Measurements from ENCODE around the gene LOXHD1. TPM values are rescaled to one million over a fixed set of nuclear protein-coding genes. Genes with fewer than 3 reads are reported as not detected.

The LOXHD1 gene
- total RNA-seq, 1 experiment from 2014 or later, result not detected

GRCh38 chr18:46570666-46571065 is 86.4 kb downstream of the LOXHD1 start:
- no peak overlapping the region for H3K4me3 ChIP-seq
- no peak for DNase-seq
- H3K36me3 ChIP-seq, result no peaks in the 10 kb centered on the region
- H3K9me3 ChIP-seq, result no peaks in the 10 kb centered on the region
- peaks cover 8% of the 10 kb centered on the region; the same call in 1 of the 2 replicates for H3K27me3 ChIP-seq

- DNase-seq, result no peak
- peaks cover 8% of the 10 kb centered on the region; the same call in 1 of the 2 replicates for H3K27me3 ChIP-seq
These were observed 86.9 kb downstream of the LOXHD1 start for GRCh38 chr18:46570134-46570533.

GRCh38 chr18:46569211-46569610 is 87.8 kb downstream of the LOXHD1 start:
- DNase-seq, result no peak
- H3K4me3 ChIP-seq, result no peak overlapping the region
- peaks cover 8% of the 10 kb centered on the region; the same call in 1 of the 2 replicates for H3K27me3 ChIP-seq
- H3K9me3 ChIP-seq, result no peaks in the 10 kb centered on the region
- H3K36me3 ChIP-seq, result no peaks in the 10 kb centered on the region

More at GRCh38 chr18:46570134-46570533, 86.9 kb downstream of the LOXHD1 start:
- no peak overlapping the region for H3K4me3 ChIP-seq
- H3K9me3 ChIP-seq, result no peaks in the 10 kb centered on the region
- no peaks in the 10 kb centered on the region for H3K36me3 ChIP-seq

- Histone ChIP-seq H3K36me3 (no peaks in the 10 kb centered on the region), H3K4me3 (no peak overlapping the region), H3K27me3 (peaks cover 8% of the 10 kb centered on the region; the same call in 1 of the 2 replicates), H3K9me3 (no peaks in the 10 kb centered on the region)
- DNase-seq, result no peak
These were observed 89.8 kb downstream of the LOXHD1 start for GRCh38 chr18:46567196-46567595.

GRCh38 chr18:46566111-46566510 is 90.9 kb downstream of the LOXHD1 start:
- no peak for DNase-seq
- no peaks in the 10 kb centered on the region for H3K36me3 ChIP-seq
- H3K9me3 ChIP-seq, result no peaks in the 10 kb centered on the region
- H3K4me3 ChIP-seq, result no peak overlapping the region
- H3K27me3 ChIP-seq, result peaks cover 8% of the 10 kb centered on the region; the same call in 1 of the 2 replicates

GRCh38 chr18:46565256-46565655 is 91.8 kb downstream of the LOXHD1 start:
- no peak for DNase-seq
- peaks cover 8% of the 10 kb centered on the region; the same call in 1 of the 2 replicates for H3K27me3 ChIP-seq
- H3K36me3 ChIP-seq, result no peaks in the 10 kb centered on the region
- H3K4me3 ChIP-seq, result no peak overlapping the region
- no peaks in the 10 kb centered on the region for H3K9me3 ChIP-seq

- DNase-seq, result no peak
- no peaks in the 10 kb centered on the region for H3K36me3 ChIP-seq
- no peak overlapping the region for H3K4me3 ChIP-seq
- no peaks in the 10 kb centered on the region for H3K9me3 ChIP-seq
- peaks cover 6% of the 10 kb centered on the region; the same call in 1 of the 2 replicates for H3K27me3 ChIP-seq
These were observed 93.7 kb downstream of the LOXHD1 start for GRCh38 chr18:46563317-46563716.

GRCh38 chr18:46562674-46563192 is 94.3 kb downstream of the LOXHD1 start:
- H3K4me3 ChIP-seq, result no peak overlapping the region
- no peaks in the 10 kb centered on the region for H3K9me3 ChIP-seq
- DNase-seq, result no peak
- H3K27me3 ChIP-seq, result peaks cover 6% of the 10 kb centered on the region; the same call in 1 of the 2 replicates
- no peaks in the 10 kb centered on the region for H3K36me3 ChIP-seq

GRCh38 chr18:46560671-46561045 is 96.4 kb downstream of the LOXHD1 start:
- no peaks in the 10 kb centered on the region for H3K9me3 ChIP-seq
- no peak for DNase-seq
- H3K4me3 ChIP-seq, result no peak overlapping the region
- no peaks in the 10 kb centered on the region for H3K27me3 ChIP-seq
- no peaks in the 10 kb centered on the region for H3K36me3 ChIP-seq

GRCh38 chr18:46559946-46560670 is 96.9 kb downstream of the LOXHD1 start:
- no peak for DNase-seq
- no peaks in the 10 kb centered on the region for H3K27me3 ChIP-seq
- no peak overlapping the region for H3K4me3 ChIP-seq
- no peaks in the 10 kb centered on the region for H3K36me3 ChIP-seq
- H3K9me3 ChIP-seq, result no peaks in the 10 kb centered on the region

- DNase-seq, result no peak
- H3K27me3 ChIP-seq, result no peaks in the 10 kb centered on the region
- no peak overlapping the region for H3K4me3 ChIP-seq
- no peaks in the 10 kb centered on the region for H3K9me3 ChIP-seq
- H3K36me3 ChIP-seq, result no peaks in the 10 kb centered on the region
These were observed 97.7 kb downstream of the LOXHD1 start for GRCh38 chr18:46559296-46559695.

GRCh38 chr18:46556590-46557206 is 100.3 kb downstream of the LOXHD1 start:
- Histone ChIP-seq H3K9me3 (no peaks in the 10 kb centered on the region), H3K27me3 (no peaks in the 10 kb centered on the region), H3K4me3 (no peak overlapping the region), H3K36me3 (no peaks in the 10 kb centered on the region)
- DNase-seq, result no peak

- DNase-seq, result peak; percentile 15
- H3K36me3 ChIP-seq, result no peaks in the 10 kb centered on the region
- H3K27me3 ChIP-seq, result no peaks in the 10 kb centered on the region
- no peak overlapping the region for H3K4me3 ChIP-seq
- H3K9me3 ChIP-seq, result no peaks in the 10 kb centered on the region
These were observed 101.3 kb downstream of the LOXHD1 start for GRCh38 chr18:46555724-46556123.

GRCh38 chr18:46555213-46555612 is 101.8 kb downstream of the LOXHD1 start:
- no peak for DNase-seq
- H3K9me3 ChIP-seq, result no peaks in the 10 kb centered on the region
- no peaks in the 10 kb centered on the region for H3K27me3 ChIP-seq
- no peak overlapping the region for H3K4me3 ChIP-seq
- H3K36me3 ChIP-seq, result no peaks in the 10 kb centered on the region

- no peak overlapping the region for H3K4me3 ChIP-seq
- H3K36me3 ChIP-seq, result no peaks in the 10 kb centered on the region
- no peak for DNase-seq
- no peaks in the 10 kb centered on the region for H3K27me3 ChIP-seq
- no peaks in the 10 kb centered on the region for H3K9me3 ChIP-seq
These were observed 102.5 kb downstream of the LOXHD1 start for GRCh38 chr18:46554406-46555080.

- Histone ChIP-seq H3K4me3 (no peak overlapping the region), H3K27me3 (no peaks in the 10 kb centered on the region), H3K36me3 (no peaks in the 10 kb centered on the region), H3K9me3 (no peaks in the 10 kb centered on the region)
- no peak for DNase-seq
These were observed 106.4 kb downstream of the LOXHD1 start for GRCh38 chr18:46550609-46551008.

GRCh38 chr18:46547520-46547919 is 109.5 kb downstream of the LOXHD1 start:
- H3K36me3 ChIP-seq, result no peaks in the 10 kb centered on the region
- DNase-seq, result no peak
- no peak overlapping the region for H3K4me3 ChIP-seq
- no peaks in the 10 kb centered on the region for H3K9me3 ChIP-seq
- H3K27me3 ChIP-seq, result no peaks in the 10 kb centered on the region
